GM18861 (cell line): ENCODE data around the gene DACT1.
"Not testable (repeated sequence)": the region's sequence is repeated elsewhere in the genome, so short reads cannot be mapped to it uniquely, and the experiment has no call there.

Experiments used
- ATAC-seq: cut with Tn5 transposase; IDR thresholded peaks from one replicate; pipeline ENCODE4 v1.9.1; 2021; ENCODE audit not compliant: unreplicated experiment

DACT1 gene, protein sequence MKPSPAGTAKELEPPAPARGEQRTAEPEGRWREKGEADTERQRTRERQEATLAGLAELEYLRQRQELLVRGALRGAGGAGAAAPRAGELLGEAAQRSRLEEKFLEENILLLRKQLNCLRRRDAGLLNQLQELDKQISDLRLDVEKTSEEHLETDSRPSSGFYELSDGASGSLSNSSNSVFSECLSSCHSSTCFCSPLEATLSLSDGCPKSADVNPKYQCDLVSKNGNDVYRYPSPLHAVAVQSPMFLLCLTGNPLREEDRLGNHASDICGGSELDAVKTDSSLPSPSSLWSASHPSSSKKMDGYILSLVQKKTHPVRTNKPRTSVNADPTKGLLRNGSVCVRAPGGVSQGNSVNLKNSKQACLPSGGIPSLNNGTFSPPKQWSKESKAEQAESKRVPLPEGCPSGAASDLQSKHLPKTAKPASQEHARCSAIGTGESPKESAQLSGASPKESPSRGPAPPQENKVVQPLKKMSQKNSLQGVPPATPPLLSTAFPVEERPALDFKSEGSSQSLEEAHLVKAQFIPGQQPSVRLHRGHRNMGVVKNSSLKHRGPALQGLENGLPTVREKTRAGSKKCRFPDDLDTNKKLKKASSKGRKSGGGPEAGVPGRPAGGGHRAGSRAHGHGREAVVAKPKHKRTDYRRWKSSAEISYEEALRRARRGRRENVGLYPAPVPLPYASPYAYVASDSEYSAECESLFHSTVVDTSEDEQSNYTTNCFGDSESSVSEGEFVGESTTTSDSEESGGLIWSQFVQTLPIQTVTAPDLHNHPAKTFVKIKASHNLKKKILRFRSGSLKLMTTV

DNA sequence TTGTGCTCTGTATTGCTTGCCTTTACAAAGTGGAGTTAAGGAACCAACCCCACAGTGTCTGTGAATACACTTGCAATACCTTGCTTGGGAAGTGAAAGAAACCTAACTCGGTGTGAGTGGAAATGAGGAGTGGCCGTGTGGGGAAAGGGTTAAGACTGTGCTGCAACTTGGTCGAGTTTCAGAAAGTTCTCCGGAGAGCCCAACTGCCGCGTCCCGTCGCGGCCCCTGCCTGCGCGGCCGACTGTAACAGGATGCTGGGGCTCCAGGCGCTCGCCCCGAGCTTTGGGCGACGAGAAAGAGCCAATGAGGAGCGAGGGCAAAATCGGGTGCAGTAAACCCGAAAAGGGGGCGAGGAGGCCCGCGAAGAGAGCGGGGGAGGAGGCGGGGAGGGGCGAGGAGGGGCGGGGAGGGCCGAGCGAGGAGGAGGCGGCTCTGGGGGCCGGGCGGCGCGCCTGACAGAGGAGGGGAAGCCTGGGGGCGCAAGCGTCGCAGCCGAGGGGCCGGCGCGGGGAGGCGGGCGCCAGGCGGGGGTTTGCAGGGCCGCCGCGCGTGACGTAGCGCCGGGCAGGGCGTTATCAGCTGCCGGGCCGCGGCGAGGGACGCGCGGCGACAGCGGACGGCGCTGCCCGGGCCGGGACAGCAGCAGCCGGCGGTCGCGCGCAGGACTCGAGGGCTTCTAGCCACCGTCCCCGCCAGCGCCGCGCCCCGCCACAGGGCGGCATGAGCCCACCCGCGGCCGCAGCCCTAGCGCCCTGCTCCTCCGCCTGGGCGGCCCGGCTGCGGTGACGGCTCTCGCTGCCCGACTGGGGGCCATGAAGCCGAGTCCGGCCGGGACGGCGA lies at the start of gene DACT1:
TSS of gene DACT1 (plus strand) at position 572 of the 840 bp plus-strand sequence. CDS start at position 813, 241 bp downstream.
- ATAC-seq: peak; percentile 39

DNA sequence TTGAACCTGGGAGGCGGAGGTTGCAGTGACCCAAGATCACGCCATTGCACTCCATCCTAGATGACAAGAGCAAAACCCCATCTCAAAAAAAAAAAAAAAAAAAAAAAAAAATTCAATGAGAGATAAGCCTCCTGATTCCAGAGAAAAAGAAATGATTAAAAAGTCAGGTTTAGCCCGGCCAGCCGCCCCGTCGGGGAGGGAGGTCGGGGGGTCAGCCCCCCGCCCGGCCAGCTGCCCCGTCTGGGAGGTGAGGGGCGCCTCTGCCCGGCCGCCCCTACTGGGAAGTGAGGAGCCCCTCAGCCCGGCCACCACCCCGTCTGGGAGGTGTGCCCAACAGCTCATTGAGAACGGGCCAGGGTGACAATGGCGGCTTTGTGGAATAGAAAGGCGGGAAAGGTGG lies 49.4 kb upstream of the DACT1 start:
- ATAC-seq: not testable (repeated sequence)

DNA sequence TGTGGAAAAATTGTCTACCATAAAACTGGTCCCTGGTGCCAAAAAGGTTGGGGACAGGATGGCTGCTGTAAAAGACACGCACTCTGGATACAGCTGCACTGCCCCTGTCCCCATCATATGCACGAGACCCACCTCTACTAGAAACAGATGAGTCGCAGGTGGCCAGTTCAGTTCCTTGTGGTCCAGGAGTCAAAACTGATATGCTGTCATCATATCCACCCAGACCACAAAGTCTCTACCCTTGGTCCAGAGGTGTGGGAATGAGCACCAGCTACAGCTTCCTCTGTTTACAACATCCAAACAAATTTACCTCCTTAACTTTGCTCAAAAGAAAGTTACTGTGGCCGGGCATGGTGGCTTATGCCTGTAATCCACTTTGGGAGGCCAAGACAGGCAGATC lies 43.8 kb upstream of the DACT1 start:
- ATAC-seq: no peak

DNA sequence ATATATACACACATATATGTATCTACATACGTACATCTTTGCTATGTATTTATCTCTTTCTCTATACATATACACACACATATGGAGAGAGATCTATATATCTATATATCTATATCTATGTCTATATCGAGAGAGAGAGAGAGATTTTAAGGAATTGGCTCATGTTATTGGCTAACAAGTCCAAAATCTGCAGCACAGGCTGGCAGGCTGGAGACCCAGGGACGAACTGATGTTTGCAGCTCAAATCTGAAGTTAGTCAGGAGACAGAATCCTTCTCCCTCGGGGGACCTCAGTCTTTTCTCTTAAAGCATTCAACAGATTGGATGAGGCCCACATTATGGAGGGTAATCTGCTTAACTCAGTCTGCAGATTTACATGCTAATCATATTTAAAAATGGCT lies 40.7 kb upstream of the DACT1 start:
- ATAC-seq: no peak

DNA sequence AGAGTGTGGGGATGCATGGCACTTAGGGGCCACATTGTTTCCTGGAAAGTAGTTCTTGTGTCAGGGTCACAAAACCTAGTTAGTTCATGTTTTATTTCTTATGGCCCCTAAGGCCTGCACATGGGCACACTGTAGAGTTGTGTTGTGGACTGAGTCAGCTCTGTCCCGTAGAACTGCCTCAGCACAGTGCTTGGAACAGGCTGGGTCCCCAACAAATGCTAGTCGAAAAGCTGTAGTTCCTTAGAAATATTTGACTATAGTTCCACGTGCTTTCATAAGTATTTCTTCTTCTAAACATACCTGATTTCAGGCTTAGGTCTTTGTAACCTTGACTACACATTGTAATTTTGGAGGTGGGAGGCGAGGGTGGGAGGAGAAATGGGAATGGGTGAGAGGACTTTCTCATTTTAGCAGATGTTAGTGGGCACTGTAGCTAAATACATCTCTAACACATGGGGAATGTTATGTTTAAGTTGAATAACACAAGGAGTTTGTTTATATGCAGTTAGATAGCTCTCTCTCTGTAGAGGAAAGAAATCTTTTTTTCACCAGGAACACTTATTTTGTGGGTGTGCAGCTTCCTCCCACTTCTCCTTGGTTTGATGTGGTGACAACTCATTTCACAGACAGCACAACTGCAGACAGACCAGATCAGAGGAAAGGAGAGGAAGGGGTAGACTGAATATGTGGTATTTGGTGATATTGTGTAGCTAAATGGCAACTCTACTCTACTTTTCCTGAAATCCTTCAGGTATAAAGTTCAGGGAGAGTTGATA lies 39.5 kb upstream of the DACT1 start:
- no peak for ATAC-seq

DNA sequence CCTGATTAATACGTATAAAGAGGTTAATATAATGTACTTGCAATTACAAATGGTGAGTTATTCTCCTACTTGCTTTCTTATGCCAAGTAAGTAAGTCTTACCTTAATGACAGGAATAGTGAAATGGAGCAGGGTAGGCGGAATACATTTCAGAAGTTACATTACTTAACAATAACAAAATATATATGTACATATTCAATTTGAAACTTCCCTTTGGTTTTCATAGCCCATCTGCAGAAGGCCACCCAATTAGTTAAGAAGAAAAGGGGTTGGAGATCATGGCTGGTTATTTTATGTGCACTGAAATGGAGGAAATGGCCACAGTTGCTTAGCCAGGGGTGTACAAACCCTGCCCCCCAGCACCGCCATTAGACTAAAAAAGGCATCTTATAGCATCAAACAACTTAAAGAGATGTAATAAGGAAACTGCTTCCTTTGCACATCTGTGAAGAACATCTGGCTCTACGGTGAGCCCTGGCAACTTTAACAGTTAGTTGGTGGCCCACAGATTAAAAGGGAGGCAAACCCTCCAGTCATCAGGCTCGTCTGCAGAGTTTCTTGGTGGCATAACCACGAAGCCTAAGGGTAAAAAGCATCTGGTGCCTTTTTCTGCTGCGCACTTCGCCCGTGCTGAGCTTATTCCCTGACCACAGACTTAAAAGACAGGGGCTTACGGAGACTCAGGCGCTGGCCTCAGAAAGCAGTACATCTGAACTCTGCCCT lies 38.8 kb upstream of the DACT1 start:
- no peak for ATAC-seq

DNA sequence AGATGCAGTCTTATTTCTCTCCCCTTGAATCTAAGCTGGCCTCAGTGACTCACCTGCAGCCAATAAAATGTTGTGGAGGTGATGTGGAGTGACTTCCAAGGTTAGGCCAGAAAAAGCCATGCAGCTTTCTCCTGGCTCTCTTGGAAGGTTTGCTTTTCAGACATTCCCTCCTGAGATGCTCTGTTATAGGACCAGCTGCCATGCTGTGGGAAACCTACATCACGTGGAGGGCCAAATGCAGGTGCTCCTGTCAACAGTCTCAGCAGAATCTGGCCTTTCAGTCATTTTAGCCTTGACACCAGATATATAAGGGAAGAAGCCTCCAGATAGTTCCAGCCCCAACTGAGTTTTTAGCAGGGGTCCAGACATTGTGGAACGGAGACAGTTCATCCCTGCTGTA lies 38.1 kb upstream of the DACT1 start:
- ATAC-seq: no peak

DNA sequence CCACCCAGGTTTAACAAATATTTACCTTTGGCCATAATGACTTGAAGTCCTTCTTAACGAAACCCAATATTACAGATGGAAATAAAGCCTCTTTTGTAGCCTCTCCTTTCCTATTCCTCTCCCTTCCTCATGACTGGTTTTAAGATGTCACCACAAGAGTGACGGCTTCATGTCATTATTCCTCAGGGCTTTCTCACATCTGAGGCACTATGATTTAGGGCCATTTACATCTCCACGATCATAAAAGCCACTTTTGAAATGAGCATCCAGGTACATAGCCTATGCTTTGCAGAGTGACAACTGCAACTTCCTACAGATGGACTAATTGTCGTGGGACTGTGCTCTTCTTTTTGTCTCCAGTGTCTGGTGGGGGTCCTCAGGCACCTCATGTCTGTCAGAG lies 32.3 kb upstream of the DACT1 start:
- ATAC-seq: no peak

DNA sequence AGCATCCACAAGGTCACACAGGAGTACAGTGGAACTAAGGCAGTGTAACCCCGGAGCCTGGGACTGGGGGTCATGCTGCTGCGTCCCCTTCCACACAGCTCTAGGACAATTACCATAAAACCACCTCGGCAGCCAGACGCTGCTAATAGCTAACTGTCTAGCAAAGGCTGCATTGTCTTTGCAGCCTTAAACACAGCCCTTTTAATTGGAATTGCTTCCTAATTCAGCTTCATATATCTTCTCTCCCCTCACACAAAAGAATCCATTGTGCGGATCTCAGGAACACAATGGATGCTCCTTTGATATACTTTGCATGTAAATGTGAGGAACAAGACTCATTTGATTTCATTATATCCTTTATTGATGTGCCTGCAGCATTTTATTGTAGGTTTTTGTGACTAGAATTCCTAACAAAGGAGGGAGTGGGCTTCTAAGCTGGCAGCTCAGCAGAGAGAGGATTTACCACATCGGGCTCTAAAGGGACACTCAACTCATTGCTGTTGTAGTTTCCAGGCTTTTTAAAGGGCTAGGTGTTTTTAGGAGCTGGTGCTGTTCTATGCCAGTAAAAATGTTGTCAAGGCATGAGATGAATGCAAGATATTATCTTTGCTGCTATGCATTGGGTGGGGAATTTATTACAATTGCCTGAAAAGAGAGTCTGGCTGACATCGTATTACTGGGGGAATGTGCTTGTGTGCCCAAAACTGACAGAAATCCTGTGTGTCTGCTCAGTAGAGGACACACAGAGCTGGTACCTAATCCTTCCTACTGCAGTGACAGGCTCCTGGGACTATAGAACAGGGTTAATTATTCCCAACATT lies 30.4 kb upstream of the DACT1 start:
- ATAC-seq: no peak

DNA sequence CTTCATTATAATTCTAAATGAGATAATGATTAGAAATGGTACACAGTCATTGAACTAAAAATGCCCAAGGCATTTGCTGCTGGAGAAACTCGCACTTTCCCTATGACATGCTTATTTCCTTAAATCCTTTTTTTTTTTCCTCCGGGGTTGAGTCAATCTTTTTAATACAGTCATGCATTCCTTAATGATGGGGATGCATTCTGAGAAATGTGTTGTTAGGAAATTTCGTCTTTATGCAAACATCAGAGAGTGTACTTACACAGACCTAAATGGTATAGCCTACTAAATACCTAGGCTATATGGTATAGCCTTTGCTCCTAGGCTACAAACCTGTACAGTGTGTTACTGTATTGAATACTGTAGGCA lies 29.8 kb upstream of the DACT1 start:
- no peak for ATAC-seq

DNA sequence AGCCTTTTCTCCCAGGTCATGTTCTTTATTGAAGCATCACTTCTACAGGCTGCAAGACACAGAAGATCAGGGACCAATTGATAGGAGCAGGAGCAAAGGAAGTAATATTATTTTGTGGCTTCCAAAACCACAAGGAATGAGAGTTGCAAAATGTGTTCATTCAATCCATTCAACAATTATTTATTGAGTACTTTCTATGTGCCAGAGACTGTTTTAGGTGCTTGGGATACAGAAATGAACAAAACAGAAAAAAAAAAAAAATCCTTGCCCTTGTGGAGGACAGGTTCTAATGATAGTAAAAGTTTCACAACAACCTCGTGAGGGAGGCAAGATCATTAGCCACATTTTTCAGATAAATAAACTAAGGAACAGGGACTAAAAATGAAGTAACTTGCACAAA lies 20.1 kb upstream of the DACT1 start:
- ATAC-seq: no peak

DNA sequence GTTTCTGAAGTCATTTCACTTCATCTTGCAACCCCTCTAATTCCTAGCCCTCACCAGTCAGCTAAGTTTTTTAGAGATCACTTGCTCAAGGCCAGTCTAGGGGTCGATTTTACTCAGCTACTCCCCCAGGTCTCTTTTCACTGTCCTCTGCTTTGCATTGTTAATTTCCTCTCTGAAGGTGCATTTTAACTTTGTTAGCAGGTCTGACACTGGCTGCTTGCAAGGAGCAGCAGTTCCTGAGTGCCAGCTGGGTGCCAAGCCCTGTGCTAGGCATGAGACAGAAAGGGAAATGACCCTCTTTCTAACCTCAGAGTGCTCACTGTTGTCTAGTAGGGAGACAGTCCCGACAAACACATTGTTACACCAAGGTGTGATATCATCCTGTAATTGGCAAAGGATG lies 17.8 kb upstream of the DACT1 start:
- no peak for ATAC-seq

DNA sequence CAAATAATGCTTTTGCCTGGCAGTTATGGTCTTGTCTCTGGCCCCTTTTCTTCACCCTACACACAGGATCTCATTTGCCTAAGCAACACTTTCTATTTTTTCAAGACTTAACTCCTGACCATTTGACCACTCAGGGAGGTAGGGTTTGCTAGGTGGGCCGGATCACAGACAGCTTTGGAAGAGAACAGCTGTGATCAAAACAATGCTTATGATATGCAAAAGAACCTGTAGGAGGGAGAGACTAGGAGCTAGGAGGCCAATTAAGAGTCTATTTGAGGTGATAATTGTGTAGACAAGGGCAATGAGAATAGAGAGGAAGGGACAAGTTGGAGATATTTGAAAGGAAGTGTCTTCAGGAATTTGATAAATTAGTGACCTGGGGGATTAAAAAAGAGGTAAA lies 12.3 kb upstream of the DACT1 start:
- no peak for ATAC-seq

DNA sequence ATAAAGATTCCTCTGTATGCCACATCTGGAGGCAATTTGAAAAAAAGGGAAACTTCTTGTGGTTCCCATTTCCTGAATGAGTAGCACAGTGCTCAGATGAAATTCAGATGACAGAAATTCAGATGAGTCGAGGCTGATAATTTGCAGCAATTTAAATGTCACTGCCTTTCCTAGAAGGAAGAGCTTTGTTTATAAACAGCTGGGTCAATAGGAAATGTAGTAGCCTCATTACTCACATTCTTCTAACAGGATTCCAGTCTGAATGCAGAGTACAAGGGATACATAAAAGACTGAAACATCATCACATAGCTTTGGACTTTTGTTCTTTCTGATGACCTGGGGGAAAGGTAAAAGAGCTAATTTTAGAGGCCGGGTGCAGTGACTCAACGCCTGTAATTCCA lies 11.3 kb upstream of the DACT1 start:
- ATAC-seq: no peak

DNA sequence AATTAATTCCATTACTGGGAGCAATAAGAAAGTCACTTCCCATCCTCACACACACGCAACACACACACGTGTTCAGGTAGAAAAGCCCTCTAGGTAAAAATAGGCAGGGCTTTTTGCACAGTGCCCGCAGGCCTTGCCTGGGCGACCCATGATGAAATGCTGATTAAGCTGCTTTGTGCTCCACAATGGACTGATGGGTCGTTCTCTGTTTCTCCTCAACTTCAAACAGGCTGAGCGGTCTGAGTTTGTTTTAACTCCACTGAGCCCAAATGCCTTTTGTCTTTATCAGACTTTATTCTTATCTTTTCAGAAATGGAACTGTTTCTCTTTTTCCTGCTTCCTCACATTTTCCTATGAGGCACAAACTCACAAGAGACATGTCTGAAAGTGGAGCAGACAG lies 9.4 kb upstream of the DACT1 start:
- no peak for ATAC-seq

DNA sequence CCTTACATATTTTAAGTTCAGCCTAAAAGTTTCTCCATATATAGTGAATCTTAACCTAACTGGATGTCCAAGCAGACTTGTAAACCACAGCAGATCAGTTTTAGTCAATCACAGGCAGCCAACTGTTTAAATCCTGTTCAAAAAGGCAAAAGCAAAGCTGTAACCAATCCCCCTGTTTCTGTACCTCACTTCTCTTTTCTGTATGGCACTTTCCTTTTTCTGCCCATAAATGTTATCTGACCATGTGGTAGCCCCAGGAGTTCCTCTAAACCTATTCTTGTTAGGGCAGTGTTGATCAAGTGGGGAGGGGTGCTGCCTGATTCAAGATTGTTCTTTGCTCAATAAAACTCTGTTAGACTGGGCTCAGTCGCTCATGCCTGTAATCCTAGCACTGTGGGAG lies 8.5 kb upstream of the DACT1 start:
- ATAC-seq: no peak

DNA sequence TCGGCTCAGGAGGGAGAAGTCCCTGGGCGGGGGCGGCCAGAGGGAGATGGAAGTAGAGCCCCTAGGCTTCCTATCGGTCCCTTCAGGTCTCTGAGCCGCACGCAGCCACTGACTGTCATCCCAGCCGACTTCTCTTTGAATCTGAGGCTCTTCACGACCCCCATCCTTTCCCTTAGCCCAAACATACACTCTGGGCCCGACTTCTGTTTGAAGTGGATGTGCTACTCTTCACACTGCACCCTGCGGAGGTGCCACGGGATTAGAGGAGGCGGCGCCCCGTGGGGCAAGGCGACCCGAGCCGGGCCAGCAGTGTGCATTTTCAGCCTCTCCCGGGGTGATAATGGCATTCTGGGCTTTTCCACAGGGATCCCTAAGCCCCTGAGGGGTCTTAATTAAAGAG lies 6.0 kb upstream of the DACT1 start:
- ATAC-seq: no peak

DNA sequence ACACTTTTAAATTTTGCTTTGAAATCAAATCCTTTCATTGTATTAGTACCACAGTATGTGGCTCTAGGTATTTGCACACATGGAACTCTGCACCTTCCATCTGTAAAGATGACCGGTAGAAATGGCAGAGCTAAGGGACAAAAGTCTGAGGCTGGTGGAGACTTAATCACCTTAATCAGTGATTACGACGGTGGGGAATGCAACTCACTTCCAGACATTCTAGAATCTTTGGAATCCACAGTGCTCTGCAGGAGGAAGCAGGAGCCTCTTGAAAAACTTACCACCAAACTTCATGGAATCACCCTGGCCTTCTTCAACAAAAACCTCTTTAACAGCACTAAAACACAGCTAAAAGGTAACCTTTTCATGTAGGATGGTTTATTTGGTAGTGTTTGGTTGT lies 3.9 kb upstream of the DACT1 start:
- no peak for ATAC-seq

DNA sequence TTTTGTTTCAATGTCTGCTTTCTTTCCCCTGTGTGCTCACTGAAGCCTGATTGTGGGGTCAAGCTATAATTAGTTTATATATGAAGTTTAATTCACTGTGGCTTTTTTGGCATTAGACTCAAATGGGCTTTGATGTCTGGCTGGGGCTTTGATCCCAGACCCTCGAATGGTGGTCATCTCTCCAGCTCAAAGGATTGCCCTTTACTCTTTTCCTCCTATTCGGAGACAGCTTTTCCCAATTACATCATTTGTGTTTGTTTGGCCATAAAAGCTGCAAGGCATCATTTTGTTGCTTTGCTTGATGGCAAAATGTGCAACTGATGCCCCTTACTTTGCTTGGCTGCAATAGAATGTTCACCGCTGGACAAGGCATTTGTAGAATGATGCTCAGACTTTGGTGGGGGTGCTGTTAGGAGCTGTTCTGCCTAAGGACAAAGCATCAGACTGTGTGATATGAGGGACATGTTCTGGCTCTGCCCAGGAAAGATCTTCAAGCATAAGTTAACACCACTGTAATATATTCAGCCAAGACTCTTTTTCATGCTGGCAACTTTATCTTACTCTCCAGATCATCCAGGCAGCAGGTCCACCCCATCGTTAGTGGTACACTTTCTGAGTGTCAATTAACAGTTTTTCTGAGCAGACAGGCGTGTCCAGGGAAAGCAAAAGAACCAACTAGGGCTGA lies 3.2 kb upstream of the DACT1 start:
- no peak for ATAC-seq
